G401 (cell line): ENCODE results near the gene KCNQ2. TPM values are rescaled to one million over a fixed set of nuclear protein-coding genes. Genes with fewer than 3 reads are reported as not detected.
A peak's percentile ranks its signal among the peaks of the same experiment; 100 is the strongest.
"Not testable (repeated sequence)": the region's sequence is repeated elsewhere in the genome, so short reads cannot be mapped to it uniquely, and the experiment has no call there.

Source experiments
- DNase-seq: peaks from one replicate; pipeline ENCODE4 v3.0.0-alpha.2; 2015; ENCODE audit warnings: low spot score
- in situ Hi-C: cut with HindIII; loops from 2 replicates; pipeline ENCODE4 v1.10.0; 2016; ENCODE audit warnings: low sequenced_read_pairs, mixed read lengths
- total RNA-seq: library from RNA; depleted of rRNA; stranded (reverse); fragments of >200 nt; shearing (Covaris generic); gene quantifications from 2 replicates; pipeline ENCODE4 v1.2.3, GENCODE V29; 2014

Gene KCNQ2
- total RNA-seq, 1 experiment from 2014 or later: 133 TPM

- peak; percentile 40 for DNase-seq
- in situ Hi-C loops: loop anchor here (25.0 kb wide), 1 partner anchor 95 kb away; the partner anchor contains the start of gene COL20A1
Measured at GRCh38 chr20:63381781-63382431, 90.5 kb downstream of the KCNQ2 start.

- DNase-seq: no peak
- in situ Hi-C loops: loop anchor here (25.0 kb wide), 1 partner anchor 93 kb away; the partner anchor contains the start of gene COL20A1
Measured at GRCh38 chr20:63380346-63380870, 92.0 kb downstream of the KCNQ2 start.

DNA sequence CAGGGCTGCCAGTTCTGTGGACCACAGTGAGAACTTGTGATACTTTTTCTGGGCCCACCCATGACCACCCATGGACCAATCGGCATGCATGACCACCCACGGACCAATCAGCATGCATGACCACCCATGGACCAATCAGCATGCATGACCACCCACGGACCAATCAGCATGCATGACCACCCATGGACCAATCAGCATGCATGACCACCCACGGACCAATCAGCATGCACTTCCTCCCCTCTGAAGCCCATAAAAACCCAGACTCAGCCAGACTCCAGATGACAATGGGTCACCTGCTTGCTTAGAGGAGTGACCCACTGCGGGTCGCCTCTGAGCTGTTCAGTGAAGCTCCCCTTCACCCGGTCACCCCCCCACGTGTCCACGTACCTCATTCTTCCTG is 92.6 kb downstream of the KCNQ2 start:
- in situ Hi-C loops: loop anchor here (25.0 kb wide), 1 partner anchor 93 kb away; the partner anchor contains the start of gene COL20A1
- DNase-seq: not testable (repeated sequence)

GRCh38 chr20:63379296-63379695 is 93.2 kb downstream of the KCNQ2 start:
- in situ Hi-C loops: loop anchor here (25.0 kb wide), 1 partner anchor 92 kb away; the partner anchor contains the start of gene COL20A1
- no peak for DNase-seq

DNA sequence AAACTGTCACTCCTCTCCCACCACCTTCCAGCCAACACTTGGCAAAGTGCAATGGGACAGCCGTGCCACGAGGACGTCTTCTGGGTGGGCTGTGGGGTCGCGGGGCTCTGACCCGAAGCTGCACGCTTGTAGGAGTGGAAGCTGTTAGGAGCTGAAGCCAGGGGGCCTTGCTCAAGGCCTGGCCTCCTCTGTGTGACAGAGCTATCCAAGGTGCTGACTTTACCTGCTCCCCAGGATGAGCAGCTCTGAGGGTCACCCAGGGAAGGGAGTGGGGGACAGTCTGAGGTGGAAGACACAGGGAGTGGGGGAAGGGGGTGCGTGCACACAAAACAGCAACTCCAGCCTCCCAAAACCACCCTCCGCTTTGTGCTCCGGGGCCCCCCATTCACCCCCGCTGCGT is 93.8 kb downstream of the KCNQ2 start:
- no peak for DNase-seq
- in situ Hi-C loops: loop anchor here (25.0 kb wide), 1 partner anchor 91 kb away; the partner anchor contains the start of gene COL20A1

DNA sequence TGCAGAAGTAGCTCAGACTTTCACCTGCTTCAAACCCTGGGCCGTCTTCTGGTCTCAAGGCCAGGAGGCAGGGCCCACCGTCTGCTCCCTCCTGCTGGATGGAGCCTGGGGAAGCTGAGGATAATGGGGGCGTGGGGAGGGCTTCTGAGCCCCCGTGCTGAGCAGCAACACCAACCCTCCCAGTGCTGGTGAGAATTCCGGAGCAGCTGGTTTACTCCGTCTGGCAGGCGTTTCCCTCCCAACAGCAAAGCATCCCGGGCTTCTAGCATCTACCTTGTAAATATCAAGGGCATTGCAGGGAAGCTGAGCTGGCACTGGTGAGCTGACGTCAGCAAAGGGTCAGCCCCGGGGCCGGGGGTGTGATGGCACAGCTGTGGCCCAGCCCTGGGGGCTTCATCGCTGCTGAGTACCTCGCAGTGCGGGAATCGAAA is 94.5 kb downstream of the KCNQ2 start:
- in situ Hi-C loops: loop anchor here (25.0 kb wide), 1 partner anchor 91 kb away; the partner anchor contains the start of gene COL20A1
- DNase-seq: no peak

DNA sequence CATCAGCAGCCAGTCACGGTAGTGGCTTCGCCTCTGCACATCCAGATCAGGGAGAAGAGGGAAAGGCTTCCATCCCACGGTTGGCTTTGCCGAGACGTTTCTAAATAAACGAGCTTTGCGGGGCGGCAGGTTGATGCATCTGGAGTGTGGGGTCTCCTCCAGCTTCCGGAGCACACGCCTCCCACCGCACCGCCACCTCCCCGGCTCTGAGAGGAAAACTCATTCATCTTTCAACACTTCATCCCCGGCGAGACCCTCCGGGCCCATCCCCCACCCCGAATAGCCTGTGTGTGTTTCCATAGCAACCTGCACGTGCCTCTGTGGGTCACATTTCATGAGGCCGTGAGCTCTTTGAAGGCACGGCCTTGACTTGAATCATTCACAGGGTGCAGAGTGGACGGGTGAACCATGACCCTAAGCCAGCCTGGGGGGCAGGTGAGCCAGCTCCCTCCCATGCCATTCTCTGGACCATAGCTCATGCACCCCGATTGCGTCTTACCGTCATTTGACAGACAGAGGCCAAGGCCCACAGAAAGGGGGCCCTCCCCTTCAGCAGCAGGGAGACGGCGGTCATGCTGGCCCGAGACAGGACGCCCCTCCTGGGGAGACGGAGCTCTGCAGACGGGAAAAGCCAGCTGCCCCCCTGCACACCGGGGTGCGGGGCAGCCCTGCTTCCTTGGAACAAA is 95.1 kb downstream of the KCNQ2 start:
- in situ Hi-C loops: loop anchor here (25.0 kb wide), 1 partner anchor 90 kb away; the partner anchor contains the start of gene COL20A1
- no peak for DNase-seq

DNA sequence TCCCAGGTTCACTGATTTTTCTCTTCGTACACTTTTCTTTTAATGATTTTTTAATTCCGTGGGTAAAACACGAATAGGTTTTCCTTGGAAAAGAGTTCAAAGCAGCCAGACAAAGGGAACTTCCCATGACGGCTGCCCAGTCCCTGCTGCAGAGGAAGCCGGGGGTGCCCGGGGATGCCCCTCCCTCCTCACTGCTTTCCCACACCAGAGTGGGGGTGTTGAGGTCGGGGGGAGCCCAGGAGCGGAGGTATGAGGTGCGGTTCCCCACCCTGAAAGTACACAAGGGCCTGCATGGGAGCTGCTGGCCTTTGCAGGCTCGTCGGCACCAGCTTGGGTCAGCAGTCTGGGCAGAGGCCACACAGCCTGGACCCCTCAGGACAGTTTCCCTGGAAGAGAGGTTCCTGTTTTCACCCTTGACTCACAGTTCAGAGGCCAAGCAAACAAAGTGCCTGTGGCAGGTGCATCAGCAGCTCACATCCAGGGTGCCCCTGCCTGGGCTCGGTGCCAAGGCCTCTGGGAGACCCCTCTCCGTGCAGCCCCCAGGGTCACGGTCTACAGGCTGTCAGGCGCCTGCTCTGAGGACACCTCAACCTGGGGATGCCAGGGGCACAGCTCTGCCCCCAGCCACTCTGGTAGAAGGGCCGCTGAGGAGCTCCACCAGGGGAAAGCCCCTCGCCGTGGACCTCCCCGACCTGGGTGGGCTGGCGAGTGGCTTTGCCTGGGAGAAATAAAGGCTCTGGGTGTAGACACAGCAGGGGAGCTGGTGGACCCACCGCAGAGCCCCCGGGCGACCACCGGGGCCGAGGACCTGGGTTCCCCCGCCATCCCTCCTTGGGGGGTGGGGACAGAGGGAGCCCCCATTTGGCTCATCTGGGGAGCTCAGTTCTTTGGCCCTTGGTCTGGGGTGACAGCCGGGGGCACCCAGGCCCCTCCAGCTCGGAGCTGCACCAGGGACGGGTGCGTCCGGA is 95.9 kb downstream of the KCNQ2 start:
- in situ Hi-C loops: loop anchor here (25.0 kb wide), 1 partner anchor 89 kb away; the partner anchor contains the start of gene COL20A1
- DNase-seq: no peak

- in situ Hi-C loops: loop anchor here (25.0 kb wide), 1 partner anchor 88 kb away; the partner anchor contains the start of gene COL20A1
- no peak for DNase-seq
Measured at GRCh38 chr20:63375438-63375837, 97.0 kb downstream of the KCNQ2 start.

GRCh38 chr20:63374504-63374903 is 98.0 kb downstream of the KCNQ2 start:
- in situ Hi-C loops: no loop called here
- no peak for DNase-seq

DNA sequence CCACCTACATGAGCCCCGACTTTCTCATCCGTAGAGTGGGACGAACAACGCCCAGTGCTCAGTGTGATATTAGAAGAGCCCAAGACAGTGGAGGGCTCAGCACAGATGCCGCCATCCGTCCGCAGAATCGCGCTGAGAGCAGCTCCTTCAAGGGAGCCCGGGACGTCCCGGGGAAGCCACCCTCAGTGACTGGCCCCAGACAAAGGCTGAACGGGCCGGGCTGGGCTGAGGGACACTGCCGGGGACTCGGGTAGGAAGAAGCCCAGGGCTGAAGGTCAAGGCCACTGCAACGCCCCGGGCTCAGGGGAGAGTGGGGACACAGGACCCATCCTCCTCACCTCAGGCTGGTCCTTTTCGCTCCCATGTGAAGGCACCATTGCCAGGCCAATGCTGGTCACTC is 98.5 kb downstream of the KCNQ2 start:
- DNase-seq: no peak
- in situ Hi-C loops: no loop called here

DNA sequence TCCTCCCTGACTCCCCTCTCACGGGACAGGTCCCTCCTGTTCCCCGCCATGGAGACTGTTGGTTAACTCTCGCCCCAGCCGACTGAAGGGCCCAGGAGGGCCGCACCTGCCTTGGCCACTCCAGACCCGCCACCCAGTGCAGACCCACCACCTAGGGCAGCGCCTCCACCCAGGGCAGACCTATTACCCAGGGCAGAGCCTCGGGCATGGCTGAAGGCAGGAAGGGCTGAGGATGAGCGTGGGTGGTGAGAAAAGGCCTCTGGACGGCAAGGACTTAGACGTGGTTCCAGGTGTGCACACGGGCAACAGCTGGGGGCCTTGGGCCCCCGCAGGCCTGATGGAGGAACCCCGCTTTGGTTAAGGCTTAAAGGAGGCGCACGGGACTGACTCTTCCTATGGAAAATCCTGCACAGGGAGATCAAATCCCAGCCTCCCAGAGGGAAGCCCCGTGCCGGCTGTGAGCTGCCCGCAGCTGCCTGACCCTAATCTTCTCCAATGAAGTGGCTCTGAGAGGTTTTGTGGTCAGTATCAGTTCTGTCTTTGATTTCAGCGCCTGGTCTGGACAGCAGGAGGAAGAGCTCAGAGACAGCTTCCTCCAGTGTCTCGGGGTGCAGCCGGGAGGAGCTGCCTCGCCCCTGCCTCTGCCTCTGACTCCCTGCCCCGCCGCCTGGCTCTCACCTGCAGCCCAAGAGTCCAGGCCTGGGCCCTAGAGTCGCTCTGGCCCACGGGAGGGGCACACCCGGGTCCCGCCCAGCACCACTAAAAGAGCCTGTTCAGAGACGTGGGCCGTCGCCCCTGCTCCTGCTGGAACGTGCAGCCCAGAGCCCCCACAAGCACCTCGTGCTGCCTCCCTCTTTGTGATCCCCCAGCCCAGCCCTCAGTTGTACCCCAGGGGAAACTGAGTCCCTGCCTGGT is 99.2 kb downstream of the KCNQ2 start:
- in situ Hi-C loops: no loop called here
- no peak for DNase-seq

GRCh38 chr20:63371291-63371865 is 101.1 kb downstream of the KCNQ2 start:
- DNase-seq: no peak
- in situ Hi-C loops: no loop called here

DNA sequence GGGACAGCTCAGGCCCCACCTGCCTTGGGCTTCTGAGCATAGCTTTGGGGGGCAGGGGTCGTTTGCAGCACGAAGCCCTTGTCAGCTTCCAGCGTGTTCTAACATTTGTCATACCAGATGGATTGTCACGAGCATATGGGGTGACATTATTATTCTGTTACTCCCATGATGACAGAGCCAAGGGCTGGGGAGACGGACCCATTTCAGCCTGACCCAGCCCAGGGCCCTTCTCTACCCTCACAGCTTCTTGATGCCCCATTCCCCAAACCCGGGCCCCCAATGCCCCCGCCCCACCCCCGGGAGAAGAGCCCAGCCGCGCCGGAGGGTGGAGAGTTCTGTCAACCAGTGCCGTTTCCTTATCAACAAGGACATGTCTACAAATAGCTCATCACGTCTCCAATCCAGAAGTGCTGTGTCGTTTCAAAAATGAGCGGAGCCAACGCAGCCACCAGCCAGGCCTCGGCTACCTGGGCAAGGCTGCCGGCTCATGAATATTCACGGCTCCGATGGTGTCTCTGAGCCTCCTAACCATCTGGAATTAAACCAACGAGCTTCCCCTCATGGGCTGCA is 101.8 kb downstream of the KCNQ2 start:
- in situ Hi-C loops: no loop called here
- peak; percentile 69 for DNase-seq

DNA sequence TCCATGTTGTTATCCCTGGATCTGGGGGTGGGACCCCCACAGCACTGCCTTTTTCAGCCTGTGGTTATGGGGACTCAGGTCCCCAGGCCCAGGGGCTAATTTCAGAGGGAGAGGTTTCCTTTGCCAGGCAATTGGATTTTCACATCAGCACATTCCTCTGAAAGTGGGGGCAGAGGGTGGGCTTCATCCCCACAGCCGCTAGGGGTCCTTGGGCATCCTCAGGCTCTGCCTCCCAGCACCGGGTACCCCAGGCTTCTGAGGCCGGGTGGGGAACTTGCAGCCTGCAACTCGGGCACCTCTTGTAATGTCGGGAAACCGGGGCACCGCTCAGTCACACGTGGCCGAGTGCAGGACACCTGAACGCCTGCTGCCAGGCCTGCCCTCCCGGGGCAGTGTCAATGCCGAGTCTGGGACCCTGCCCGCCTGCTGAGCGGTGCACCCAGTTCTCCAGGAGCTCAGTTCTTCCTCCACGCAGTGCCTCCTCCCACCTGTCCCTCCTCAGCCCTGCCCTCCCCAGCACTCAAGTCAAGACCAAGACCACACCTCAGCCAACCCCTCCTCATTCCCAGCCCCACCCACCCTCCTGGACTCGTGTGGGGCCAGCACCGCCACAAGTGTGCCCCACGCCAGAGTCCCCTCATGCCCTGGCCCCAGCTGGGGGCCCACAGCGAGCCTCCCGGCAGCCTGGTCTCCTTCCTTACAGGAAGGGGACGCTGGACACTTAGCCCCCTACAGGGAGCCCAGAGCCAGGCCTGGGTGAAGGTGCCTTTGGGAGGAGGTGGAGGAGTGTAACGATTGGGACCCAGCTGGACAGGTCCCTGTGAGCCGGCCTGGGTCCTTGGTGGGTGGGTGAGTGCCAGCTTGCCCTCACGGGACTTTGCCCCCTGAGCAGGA is 102.5 kb downstream of the KCNQ2 start:
- DNase-seq: no peak
- in situ Hi-C loops: no loop called here

- in situ Hi-C loops: no loop called here
- DNase-seq: no peak
Measured at GRCh38 chr20:63369024-63369530, 103.4 kb downstream of the KCNQ2 start.
